Endothelial cell (in vitro differentiated cells): Measurements from ENCODE around the gene CACNA1D. TPM values are rescaled to one million over a fixed set of nuclear protein-coding genes. Genes with fewer than 3 reads are reported as not detected.

Experiments used
- DNase-seq: peaks from one replicate; pipeline ENCODE4 v3.0.0; 2021; ENCODE audit warnings: low spot score
- H3K27ac Mint-ChIP-seq: one replicate; pipeline ENCODE4 v1.8.0; 2021; ENCODE audit warnings: mixed read lengths, inconsistent platforms; ENCODE audit not compliant: unreplicated experiment
- H3K27me3 Mint-ChIP-seq: one replicate; pipeline ENCODE4 v1.8.0; 2021; ENCODE audit warnings: mild to moderate bottlenecking, moderate library complexity, mixed read lengths, inconsistent platforms; ENCODE audit not compliant: unreplicated experiment
- H3K36me3 Mint-ChIP-seq: one replicate; pipeline ENCODE4 v1.8.0; 2021; ENCODE audit warnings: mild to moderate bottlenecking, low read depth, mixed read lengths, inconsistent platforms; ENCODE audit not compliant: unreplicated experiment
- H3K4me1 Mint-ChIP-seq: one replicate; pipeline ENCODE4 v1.8.0; 2021; ENCODE audit warnings: mild to moderate bottlenecking, mixed read lengths, inconsistent platforms; ENCODE audit not compliant: unreplicated experiment
- H3K4me3 Mint-ChIP-seq: one replicate; pipeline ENCODE4 v1.8.0; 2021; ENCODE audit warnings: mild to moderate bottlenecking, mixed read lengths, inconsistent platforms; ENCODE audit not compliant: unreplicated experiment
- H3K9me3 Mint-ChIP-seq: one replicate; pipeline ENCODE4 v1.8.0; 2021; ENCODE audit warnings: mixed read lengths, inconsistent platforms; ENCODE audit not compliant: unreplicated experiment
- CTCF ChIP-seq: fragments of 200-600 bp; sonication (generic); IDR thresholded peaks from one replicate; pipeline ENCODE4 v1.5.0; 2021; ENCODE audit warnings: antibody characterized with exemption; ENCODE audit not compliant: unreplicated experiment
- total RNA-seq: library from RNA; stranded (reverse); fragmentation: NEBNext Ultra II Directional; extraction: Animal tissue kit (Norgen Biotek cat#: 25700); gene quantifications from one replicate; pipeline ENCODE4 v1.2.1, GENCODE V29; 2021; ENCODE audit not compliant: unreplicated experiment

CACNA1D gene
- total RNA-seq, 1 donor from 2014 or later = 208 TPM

DNA sequence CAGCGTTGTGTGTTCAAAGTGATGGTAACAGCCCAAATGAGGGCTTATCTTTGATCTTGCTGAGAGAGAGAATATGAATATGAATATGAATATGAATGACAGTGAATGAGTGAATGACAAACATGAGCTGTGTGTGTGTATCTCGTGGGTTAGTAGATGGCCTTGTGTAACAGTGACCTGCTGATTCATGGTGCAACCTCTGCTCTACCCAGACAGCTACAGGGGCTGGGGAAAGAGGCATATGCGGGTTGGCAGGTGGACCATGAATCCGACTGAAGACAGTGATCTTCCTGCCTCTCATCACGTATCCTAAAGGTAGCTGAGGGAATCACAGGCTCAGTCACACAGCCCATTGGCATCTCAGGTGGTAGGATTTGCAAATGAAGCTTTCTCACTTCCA lies 293.6 kb downstream of the CACNA1D start:
- H3K9me3 Mint-ChIP-seq = no peaks in the 10 kb centered on the region

DNA sequence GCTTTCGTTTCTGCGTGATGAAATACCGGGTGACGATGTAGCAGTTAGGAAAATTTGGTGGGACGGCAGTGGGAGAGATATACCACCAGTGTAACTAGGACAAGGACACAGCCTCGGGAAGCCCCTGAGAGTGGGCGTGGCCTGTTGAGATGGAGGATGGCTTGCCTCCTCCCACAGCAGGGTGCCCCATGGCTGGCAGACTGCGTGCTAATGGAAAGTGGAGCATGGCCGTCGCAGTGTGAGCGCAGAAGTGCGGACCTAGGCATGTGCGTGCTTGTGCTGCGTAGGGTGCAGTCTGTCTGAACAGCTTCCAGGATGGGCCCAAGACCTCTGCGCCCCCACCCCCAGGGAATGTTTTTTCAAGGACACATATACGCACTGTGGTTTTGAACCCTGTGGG lies 295.0 kb downstream of the CACNA1D start:
- no peaks in the 10 kb centered on the region for H3K9me3 Mint-ChIP-seq
- peaks cover 5% of the 10 kb centered on the region for H3K27me3 Mint-ChIP-seq
- H3K27ac Mint-ChIP-seq = no peak overlapping the region
- DNase-seq = no peak
- peak overlapping the region; percentile 47 for H3K4me3 Mint-ChIP-seq
- no peaks in the 10 kb centered on the region for H3K4me1 Mint-ChIP-seq
- TF ChIP-seq CTCF = no peak
- peaks cover 44% of the 10 kb centered on the region for H3K36me3 Mint-ChIP-seq

More for the DNA sequence above, 293.6 kb downstream of the CACNA1D start:
- H3K36me3 Mint-ChIP-seq = peaks cover 52% of the 10 kb centered on the region
- no peak overlapping the region for H3K4me3 Mint-ChIP-seq
- H3K27me3 Mint-ChIP-seq = peaks cover 5% of the 10 kb centered on the region
- H3K4me1 Mint-ChIP-seq = no peaks in the 10 kb centered on the region
- no peak overlapping the region for H3K27ac Mint-ChIP-seq
- TF ChIP-seq CTCF = no peak
- no peak for DNase-seq

GRCh38 chr3:53790470-53790869 lies 296.1 kb downstream of the CACNA1D start:
- no peak overlapping the region for H3K27ac Mint-ChIP-seq
- no peaks in the 10 kb centered on the region for H3K4me1 Mint-ChIP-seq
- H3K36me3 Mint-ChIP-seq = peaks cover 47% of the 10 kb centered on the region
- no peak overlapping the region for H3K4me3 Mint-ChIP-seq
- H3K27me3 Mint-ChIP-seq = peaks cover 7% of the 10 kb centered on the region
- DNase-seq = no peak
- H3K9me3 Mint-ChIP-seq = no peaks in the 10 kb centered on the region
- TF ChIP-seq CTCF = no peak

GRCh38 chr3:53791317-53791716 lies 296.9 kb downstream of the CACNA1D start:
- no peak for DNase-seq
- no peak for TF ChIP-seq CTCF
- Mint-ChIP-seq H3K4me1 (no peaks in the 10 kb centered on the region), H3K36me3 (peaks cover 48% of the 10 kb centered on the region), H3K9me3 (no peaks in the 10 kb centered on the region), H3K27me3 (peaks cover 8% of the 10 kb centered on the region), H3K27ac (no peak overlapping the region), H3K4me3 (no peak overlapping the region)

GRCh38 chr3:53792866-53793265 lies 298.5 kb downstream of the CACNA1D start:
- Mint-ChIP-seq H3K9me3 (no peaks in the 10 kb centered on the region), H3K27ac (no peak overlapping the region), H3K4me1 (no peaks in the 10 kb centered on the region), H3K36me3 (peaks cover 41% of the 10 kb centered on the region), H3K4me3 (no peak overlapping the region), H3K27me3 (peaks cover 5% of the 10 kb centered on the region)
- no peak for TF ChIP-seq CTCF
- DNase-seq = no peak
